A673 (cell line): ENCODE results near the gene FANCG.

Experiments
- EZH2 ChIP-seq: fragments of 200-600 bp; sonication (generic); IDR thresholded peaks from 2 replicates; pipeline ENCODE4 v1.6.1; 2017; ENCODE audit warnings: borderline replicate concordance, low read depth, mild to moderate bottlenecking, mixed read lengths, antibody characterized with exemption, low read length; ENCODE audit not compliant: poor library complexity, severe bottlenecking
- TF ChIP-seq, protein P1 (sequence below): fragments of 300-800, 200-600 bp; sonication (generic); conservative IDR thresholded peaks from 2 replicates; pipeline ENCODE4 v1.5.1; 2017; ENCODE audit warnings: low read depth, mild to moderate bottlenecking, antibody characterized with exemption, low read length, moderate library complexity, mixed read lengths

DNA sequence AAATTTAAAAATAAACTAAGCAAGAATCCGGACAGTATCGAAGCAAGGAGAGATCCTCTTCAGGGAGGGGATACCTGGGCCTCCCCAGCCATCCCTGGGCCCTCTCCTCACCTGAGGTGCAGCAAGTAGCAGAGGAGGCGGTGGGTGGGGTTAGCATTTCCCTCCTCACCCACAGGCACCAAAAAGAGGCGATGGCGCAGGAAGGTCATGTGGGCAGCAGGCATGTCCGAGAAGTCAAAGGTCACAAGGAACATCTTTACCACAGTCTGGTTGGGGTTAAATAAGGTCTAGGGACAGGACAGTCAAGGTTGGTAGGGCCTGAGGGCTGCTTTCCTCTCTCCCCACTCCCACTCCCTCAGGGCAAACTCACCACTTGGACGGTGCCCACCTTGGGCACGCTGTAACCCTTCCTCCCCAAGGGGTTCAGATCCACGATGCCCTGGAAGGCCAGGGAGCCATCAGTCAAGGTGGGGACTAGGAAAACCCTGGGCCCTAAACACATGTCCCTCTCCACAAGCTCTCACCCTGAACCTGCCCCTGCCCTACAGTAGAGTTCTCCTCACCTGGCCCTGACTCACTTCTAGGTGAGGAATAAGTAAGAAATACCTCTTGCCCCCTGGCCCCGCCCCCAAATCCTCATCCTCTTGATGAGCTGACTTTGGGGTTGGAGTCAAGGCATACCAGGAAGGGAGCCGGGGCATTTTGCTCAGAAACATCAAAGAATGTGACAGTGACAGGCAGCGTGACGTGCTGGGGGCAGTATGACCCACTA lies 26.0 kb upstream of the FANCG start:
- no peak for TF ChIP-seq EZH2
- TF ChIP-seq, protein P1, sequence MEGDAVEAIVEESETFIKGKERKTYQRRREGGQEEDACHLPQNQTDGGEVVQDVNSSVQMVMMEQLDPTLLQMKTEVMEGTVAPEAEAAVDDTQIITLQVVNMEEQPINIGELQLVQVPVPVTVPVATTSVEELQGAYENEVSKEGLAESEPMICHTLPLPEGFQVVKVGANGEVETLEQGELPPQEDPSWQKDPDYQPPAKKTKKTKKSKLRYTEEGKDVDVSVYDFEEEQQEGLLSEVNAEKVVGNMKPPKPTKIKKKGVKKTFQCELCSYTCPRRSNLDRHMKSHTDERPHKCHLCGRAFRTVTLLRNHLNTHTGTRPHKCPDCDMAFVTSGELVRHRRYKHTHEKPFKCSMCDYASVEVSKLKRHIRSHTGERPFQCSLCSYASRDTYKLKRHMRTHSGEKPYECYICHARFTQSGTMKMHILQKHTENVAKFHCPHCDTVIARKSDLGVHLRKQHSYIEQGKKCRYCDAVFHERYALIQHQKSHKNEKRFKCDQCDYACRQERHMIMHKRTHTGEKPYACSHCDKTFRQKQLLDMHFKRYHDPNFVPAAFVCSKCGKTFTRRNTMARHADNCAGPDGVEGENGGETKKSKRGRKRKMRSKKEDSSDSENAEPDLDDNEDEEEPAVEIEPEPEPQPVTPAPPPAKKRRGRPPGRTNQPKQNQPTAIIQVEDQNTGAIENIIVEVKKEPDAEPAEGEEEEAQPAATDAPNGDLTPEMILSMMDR = no peak
